Measurements from ENCODE around the gene RFXAP. TPM values are rescaled to one million over a fixed set of nuclear protein-coding genes. Genes with fewer than 3 reads are reported as not detected.

Gene RFXAP
- total RNA-seq, 1 donor from 2014 or later = 5.3 TPM

DNA sequence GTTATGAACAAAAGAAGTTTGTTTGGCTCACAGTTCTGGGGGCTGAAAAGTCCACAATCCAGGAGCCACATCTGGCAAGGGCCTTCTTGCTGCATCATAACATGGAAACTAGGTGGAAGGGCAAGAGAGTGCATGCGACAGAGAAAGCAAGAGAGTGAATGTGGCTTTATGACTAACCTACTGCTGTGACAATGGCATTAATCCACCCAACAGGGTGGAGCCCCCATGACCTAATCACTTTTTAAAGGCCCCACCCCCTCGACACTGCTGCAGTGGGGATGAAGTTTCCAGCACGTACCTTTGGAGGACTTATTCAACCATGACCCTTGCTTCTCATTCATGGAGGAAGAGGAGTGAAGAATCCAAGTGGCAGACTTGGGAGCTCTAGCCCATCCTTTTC is 30.0 kb upstream of the RFXAP start:
- intact Hi-C loops (cut with DNase I) = no loop called here
- ATAC-seq = no peak
- no peaks in the 10 kb centered on the region for H3K9me3 ChIP-seq
- TF ChIP-seq CTCF (IDR thresholded peaks at IDR 0.05) = no peak
- DNase-seq = no peak
- no peaks in the 10 kb centered on the region for H3K4me1 ChIP-seq
- no peaks in the 10 kb centered on the region for H3K27me3 ChIP-seq
- no peak overlapping the region for H3K27ac ChIP-seq
- no peak overlapping the region for H3K4me3 ChIP-seq
- H3K36me3 ChIP-seq = no peaks in the 10 kb centered on the region

DNA sequence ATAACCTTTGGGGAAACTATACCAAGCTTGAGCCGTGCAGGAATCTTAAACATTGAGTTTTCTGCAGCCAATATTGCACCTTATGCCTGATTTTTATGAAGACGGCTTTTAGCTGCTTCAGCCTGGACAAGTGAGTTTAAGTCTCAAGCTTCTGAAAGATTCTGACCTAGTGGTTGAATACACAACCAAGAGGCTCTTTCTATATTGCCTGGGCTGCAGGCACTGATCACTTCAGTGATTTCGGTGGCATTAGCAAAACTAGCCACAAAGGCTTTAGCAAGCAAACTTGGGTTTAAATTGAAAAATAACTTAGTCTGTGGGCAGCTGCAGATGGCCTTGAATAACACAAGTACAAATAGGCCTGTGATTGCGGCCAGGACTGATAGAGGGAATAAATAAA is 29.3 kb upstream of the RFXAP start:
- intact Hi-C loops (cut with DNase I) = no loop called here
- no peaks in the 10 kb centered on the region for H3K4me1 ChIP-seq
- no peak overlapping the region for H3K27ac ChIP-seq
- DNase-seq (no peak), ATAC-seq (no peak)
- H3K4me3 ChIP-seq = no peak overlapping the region
- no peaks in the 10 kb centered on the region for H3K9me3 ChIP-seq
- H3K36me3 ChIP-seq = no peaks in the 10 kb centered on the region
- TF ChIP-seq CTCF (IDR thresholded peaks at IDR 0.05) = no peak
- H3K27me3 ChIP-seq = no peaks in the 10 kb centered on the region

- no peaks in the 10 kb centered on the region for H3K36me3 ChIP-seq
- no peaks in the 10 kb centered on the region for H3K4me1 ChIP-seq
- TF ChIP-seq CTCF (IDR thresholded peaks at IDR 0.05) = no peak
- H3K9me3 ChIP-seq = no peaks in the 10 kb centered on the region
- DNase-seq (no peak), ATAC-seq (no peak)
- no peak overlapping the region for H3K4me3 ChIP-seq
- no peak overlapping the region for H3K27ac ChIP-seq
- intact Hi-C loops (cut with DNase I) = no loop called here
- H3K27me3 ChIP-seq = no peaks in the 10 kb centered on the region
These were observed 24.3 kb upstream of the RFXAP start for GRCh38 chr13:36794706-36795105.

GRCh38 chr13:36795463-36795862 is 23.6 kb upstream of the RFXAP start:
- ATAC-seq = no peak
- H3K4me3 ChIP-seq = no peak overlapping the region
- no peak for TF ChIP-seq CTCF (IDR thresholded peaks at IDR 0.05)
- DNase-seq = no peak
- no peaks in the 10 kb centered on the region for H3K27me3 ChIP-seq
- intact Hi-C loops (cut with DNase I) = no loop called here
- no peaks in the 10 kb centered on the region for H3K36me3 ChIP-seq
- no peaks in the 10 kb centered on the region for H3K4me1 ChIP-seq
- no peaks in the 10 kb centered on the region for H3K9me3 ChIP-seq
- no peak overlapping the region for H3K27ac ChIP-seq

DNA sequence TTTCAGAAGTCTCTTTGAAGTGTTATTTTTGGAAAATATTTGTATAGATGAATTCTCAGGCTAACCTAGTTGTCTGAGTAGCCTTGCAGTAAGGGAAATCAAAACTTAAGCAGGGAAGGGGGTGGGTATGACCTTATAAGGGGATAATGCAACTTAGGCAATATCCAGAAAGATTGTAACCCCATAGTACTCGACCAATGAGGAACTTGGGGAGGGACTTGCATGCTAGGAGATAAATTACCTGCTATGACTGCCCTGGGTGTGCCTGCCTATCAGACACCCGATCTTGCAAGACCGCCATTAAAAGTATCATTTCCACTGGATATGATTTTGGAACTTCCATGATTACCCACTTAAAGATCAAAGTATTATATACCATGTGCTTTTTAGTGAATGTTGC is 23.0 kb upstream of the RFXAP start:
- intact Hi-C loops (cut with DNase I) = no loop called here
- Histone ChIP-seq H3K27me3 (no peaks in the 10 kb centered on the region), H3K4me1 (no peaks in the 10 kb centered on the region), H3K9me3 (no peaks in the 10 kb centered on the region), H3K27ac (no peak overlapping the region), H3K4me3 (no peak overlapping the region), H3K36me3 (no peaks in the 10 kb centered on the region)
- ATAC-seq (no peak), DNase-seq (no peak)
- TF ChIP-seq CTCF (IDR thresholded peaks at IDR 0.05) = no peak

GRCh38 chr13:36801035-36801434 is 18.0 kb upstream of the RFXAP start:
- ATAC-seq (no peak), DNase-seq (no peak)
- Histone ChIP-seq H3K36me3 (no peaks in the 10 kb centered on the region), H3K4me3 (no peak overlapping the region), H3K27ac (no peak overlapping the region), H3K9me3 (no peaks in the 10 kb centered on the region), H3K27me3 (no peaks in the 10 kb centered on the region), H3K4me1 (no peaks in the 10 kb centered on the region)
- no peak for TF ChIP-seq CTCF (IDR thresholded peaks at IDR 0.05)
- intact Hi-C loops (cut with DNase I) = no loop called here
